CD4-positive, alpha-beta T cell (primary cell): ENCODE results near the gene PIP5KL1. TPM values are rescaled to one million over a fixed set of nuclear protein-coding genes. Genes with fewer than 3 reads are reported as not detected.

Source experiments
- ATAC-seq: fragments of 200-7000 bp; cut with Tn5 transposase; one replicate; pipeline ENCODE4 v1.10.0; 2022; ENCODE audit warnings: mild to moderate bottlenecking; ENCODE audit not compliant: poor library complexity
- CTCF ChIA-PET: fragments of 350-600 bp; sonication (Branson Sonifier 250); formaldehyde crosslinking; loops from one replicate; lab custom pipeline; 2021; ENCODE audit warnings: antibody characterized with exemption, inconsistent platforms; lab: Charles Lee
- POLR2A ChIA-PET: fragments of 350-600 bp; sonication (Branson Sonifier 250); formaldehyde crosslinking; loops from one replicate; lab custom pipeline; 2021; ENCODE audit warnings: antibody characterized with exemption, inconsistent platforms; lab: Charles Lee
- DNase-seq, 14 experiments: peaks; one replicate each; pipeline ENCODE4 v3.0.0-alpha.2; 2013 to 2020; ENCODE audit warnings: mixed read lengths in 2 of 14
- H3K27ac ChIP-seq, 2 donors: one replicate each; pipeline versions ENCODE4 v1.5.1 to v1.7.0; 2013; ENCODE audit warnings: low read length in 2 of 2, low read depth in 1 of 2, mild to moderate bottlenecking in 1 of 2
- H3K27me3 ChIP-seq, 2 experiments: 1 replicate in 1 of 2; 2 replicates in 1 of 2; pipeline versions ENCODE4 v1.6.1 to v1.7.0; 2013; ENCODE audit warnings: low read length in 2 of 2, control low read depth in 1 of 2, mild to moderate bottlenecking in 1 of 2, moderate library complexity in 1 of 2; ENCODE audit not compliant: insufficient read depth in 2 of 2, control insufficient read depth in 1 of 2
- H3K36me3 ChIP-seq: one replicate; pipeline ENCODE4 v1.6.1; 2013; ENCODE audit warnings: low read length, control low read depth; ENCODE audit not compliant: insufficient read depth
- H3K4me1 ChIP-seq: one replicate; pipeline ENCODE4 v1.6.1; 2013; ENCODE audit warnings: low read length, control low read depth; ENCODE audit not compliant: insufficient read depth
- H3K4me3 ChIP-seq: one replicate; pipeline ENCODE4 v1.5.1; 2013; ENCODE audit warnings: mild to moderate bottlenecking, low read length, moderate library complexity
- H3K9me3 ChIP-seq, 2 experiments: 1 replicate in 1 of 2; 2 replicates in 1 of 2; pipeline versions ENCODE4 v1.6.1 to v1.7.0; 2013; ENCODE audit warnings: low read length in 2 of 2, mild to moderate bottlenecking in 2 of 2, control low read depth in 1 of 2, moderate library complexity in 1 of 2; ENCODE audit not compliant: control insufficient read depth in 1 of 2, insufficient read depth in 1 of 2
- H3K27ac Mint-ChIP-seq: one replicate; pipeline ENCODE4 v1.8.0; 2020; ENCODE audit warnings: mixed read lengths
- H3K27me3 Mint-ChIP-seq: one replicate; pipeline ENCODE4 v1.8.0; 2021; ENCODE audit warnings: mixed read lengths
- H3K36me3 Mint-ChIP-seq: one replicate; pipeline ENCODE4 v1.8.0; 2021; ENCODE audit warnings: low read depth, mixed read lengths
- H3K4me1 Mint-ChIP-seq: one replicate; pipeline ENCODE4 v1.8.0; 2021; ENCODE audit warnings: low read depth, mixed read lengths
- H3K4me3 Mint-ChIP-seq: one replicate; pipeline ENCODE4 v1.8.0; 2020; ENCODE audit warnings: mild to moderate bottlenecking, mixed read lengths
- H3K9me3 Mint-ChIP-seq: one replicate; pipeline ENCODE4 v1.8.0; 2020; ENCODE audit warnings: mixed read lengths
- intact Hi-C, 2 experiments: fragments of 100-400 bp; cut with DNase I in 1 of 2; cut with micrococcal nuclease in 1 of 2; formaldehyde crosslinking; loops; one replicate each; pipeline versions ENCODE4 v1.15.1 to v1.9.0; 2023 to 2025; cut with DNase I, micrococcal nuclease
- total RNA-seq, 174 experiments: library from RNA in 2 of 174; stranded (reverse) in 2 of 174; gene quantifications; one replicate each; pipeline ENCODE4 v1.2.3 and lab custom pipeline; 2021 to 2026
- TF ChIP-seq, protein P1 (sequence below): fragments of 200-600 bp; IDR thresholded peaks from one replicate; pipeline ENCODE4 v1.8.0; 2022; ENCODE audit warnings: antibody characterized with exemption, mild to moderate bottlenecking

PIP5KL1 gene
- total RNA-seq, 2 experiments from 2014 or later = 2.9 to 3.3 TPM

DNA sequence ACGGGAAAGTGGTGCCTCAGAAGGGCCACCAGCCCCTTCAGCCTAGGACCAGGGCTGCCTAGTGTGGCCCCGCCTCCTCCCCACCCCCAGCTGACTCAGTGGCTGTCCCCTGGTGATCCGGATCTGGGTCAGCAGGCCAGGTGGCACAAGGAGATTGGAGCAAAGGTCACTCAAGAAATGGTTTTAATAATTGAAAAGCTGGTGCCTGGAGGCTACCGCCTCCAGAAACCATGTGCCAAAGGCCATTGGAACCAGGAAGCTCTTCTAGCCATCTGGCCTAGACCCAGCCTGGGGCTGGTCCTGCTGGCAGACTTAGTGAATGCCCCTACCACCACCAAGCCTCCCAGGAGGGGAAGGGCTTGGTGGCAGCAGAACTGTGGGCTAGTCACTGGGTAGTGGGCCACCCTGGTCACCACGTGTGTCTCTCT lies 15.2 kb downstream of the PIP5KL1 start:
- ATAC-seq (no peak), DNase-seq (peak in 1 of 14 experiments; percentile 33)
- Mint-ChIP-seq H3K27ac (peak overlapping the region; percentile 89), H3K27me3 (no peaks in the 10 kb centered on the region), H3K4me1 (peaks cover 48% of the 10 kb centered on the region), H3K36me3 (peaks cover 35% of the 10 kb centered on the region), H3K4me3 (peak overlapping the region; percentile 88), H3K9me3 (no peaks in the 10 kb centered on the region)
- H3K4me1 ChIP-seq = peaks cover 59% of the 10 kb centered on the region
- H3K4me3 ChIP-seq = no peak overlapping the region
- no peaks in the 10 kb centered on the region for H3K27me3 ChIP-seq
- peaks cover 18% of the 10 kb centered on the region for H3K36me3 ChIP-seq
- peak overlapping the region in 1 of 2 donors; percentile 56 for H3K27ac ChIP-seq
- CTCF ChIA-PET = interaction anchor here (2.6 kb wide), 1 partner anchor 180 kb away, joined by 10 read pairs; the partner anchor contains the start of gene TOR2A
- no peaks in the 10 kb centered on the region for H3K9me3 ChIP-seq
- intact Hi-C loops = loop anchor here (5.0 kb wide), 3 partner anchors 33 to 463 kb away; partner anchors contain the start of genes LRSAM1 (in 1 of the 2), RPL12 (in 1 of the 2) and STXBP1 (in 1 of the 2)
- POLR2A ChIA-PET = interaction anchor here (1.0 to 3.6 kb wide), 7 partner anchors 10 to 181 kb away, joined by 3 to 77 read pairs (median 11); partner anchors contain the start of genes CDK9, ST6GALNAC6 and TOR2A
- TF ChIP-seq, protein P1, sequence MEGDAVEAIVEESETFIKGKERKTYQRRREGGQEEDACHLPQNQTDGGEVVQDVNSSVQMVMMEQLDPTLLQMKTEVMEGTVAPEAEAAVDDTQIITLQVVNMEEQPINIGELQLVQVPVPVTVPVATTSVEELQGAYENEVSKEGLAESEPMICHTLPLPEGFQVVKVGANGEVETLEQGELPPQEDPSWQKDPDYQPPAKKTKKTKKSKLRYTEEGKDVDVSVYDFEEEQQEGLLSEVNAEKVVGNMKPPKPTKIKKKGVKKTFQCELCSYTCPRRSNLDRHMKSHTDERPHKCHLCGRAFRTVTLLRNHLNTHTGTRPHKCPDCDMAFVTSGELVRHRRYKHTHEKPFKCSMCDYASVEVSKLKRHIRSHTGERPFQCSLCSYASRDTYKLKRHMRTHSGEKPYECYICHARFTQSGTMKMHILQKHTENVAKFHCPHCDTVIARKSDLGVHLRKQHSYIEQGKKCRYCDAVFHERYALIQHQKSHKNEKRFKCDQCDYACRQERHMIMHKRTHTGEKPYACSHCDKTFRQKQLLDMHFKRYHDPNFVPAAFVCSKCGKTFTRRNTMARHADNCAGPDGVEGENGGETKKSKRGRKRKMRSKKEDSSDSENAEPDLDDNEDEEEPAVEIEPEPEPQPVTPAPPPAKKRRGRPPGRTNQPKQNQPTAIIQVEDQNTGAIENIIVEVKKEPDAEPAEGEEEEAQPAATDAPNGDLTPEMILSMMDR = no peak

DNA sequence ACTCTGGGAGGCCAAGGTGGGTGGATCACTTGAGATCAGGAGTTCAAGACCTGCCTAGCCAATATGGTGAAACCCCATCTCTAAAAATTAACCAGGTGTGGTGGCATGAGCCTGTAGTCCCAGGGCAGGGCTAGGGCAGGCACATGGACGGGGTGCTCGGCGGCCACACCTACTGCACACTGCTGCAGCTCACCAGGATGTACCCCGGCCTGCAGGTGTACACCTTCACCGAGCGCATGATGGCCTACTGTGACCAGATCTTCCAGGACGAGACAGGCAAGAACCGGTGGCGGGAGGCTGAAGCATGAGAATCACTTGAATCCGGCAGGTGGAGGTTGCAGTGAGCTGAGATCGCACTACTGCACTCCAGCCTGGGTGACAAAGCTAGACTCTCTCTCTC lies 16.9 kb downstream of the PIP5KL1 start:
- peaks cover 50% of the 10 kb centered on the region for H3K4me1 ChIP-seq
- H3K9me3 ChIP-seq = no peaks in the 10 kb centered on the region
- ChIA-PET CTCF (interaction anchor here (0.6 to 2.1 kb wide), 4 partner anchors 8 to 179 kb away, joined by 3 to 5 read pairs (median 4); partner anchors contain the start of gene TOR2A), POLR2A (no interaction called here)
- intact Hi-C loops = loop anchor here in 1 of 2 experiments (5.0 kb wide), 1 partner anchor 36 kb away; the partner anchor contains the start of gene AK1
- no peaks in the 10 kb centered on the region for H3K27me3 ChIP-seq
- Mint-ChIP-seq H3K27ac (no peak overlapping the region), H3K4me3 (no peak overlapping the region), H3K9me3 (no peaks in the 10 kb centered on the region), H3K4me1 (peaks cover 39% of the 10 kb centered on the region), H3K27me3 (no peaks in the 10 kb centered on the region), H3K36me3 (peaks cover 35% of the 10 kb centered on the region)
- H3K4me3 ChIP-seq = no peak overlapping the region
- peaks cover 28% of the 10 kb centered on the region for H3K36me3 ChIP-seq
- H3K27ac ChIP-seq = no peak overlapping the region
- TF ChIP-seq, protein P1 = no peak
- ATAC-seq (no peak), DNase-seq (no peak)

DNA sequence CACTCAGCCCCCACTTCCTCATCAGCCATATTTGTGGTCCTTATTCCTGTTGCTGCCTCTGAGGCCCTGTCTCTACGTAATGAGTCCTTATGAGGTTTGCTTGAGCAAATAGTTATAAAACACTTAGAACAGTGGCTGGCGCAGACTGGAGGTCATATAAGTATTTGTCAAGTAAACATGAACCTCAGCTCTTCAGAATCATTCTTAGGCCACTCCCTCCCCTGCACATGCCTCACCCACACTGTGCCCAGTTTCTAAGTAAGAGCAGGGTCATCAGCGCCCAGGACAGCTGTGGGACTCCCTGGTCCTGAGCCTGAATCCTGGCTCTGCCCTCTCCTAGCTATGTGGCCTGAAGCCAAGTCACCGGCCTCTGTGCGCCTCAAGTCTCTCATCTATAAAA lies 17.7 kb downstream of the PIP5KL1 start:
- H3K4me3 ChIP-seq = no peak overlapping the region
- no peaks in the 10 kb centered on the region for H3K9me3 Mint-ChIP-seq
- H3K36me3 Mint-ChIP-seq = peaks cover 36% of the 10 kb centered on the region
- H3K9me3 ChIP-seq = no peaks in the 10 kb centered on the region
- ChIA-PET CTCF (interaction anchor here (1.4 to 2.1 kb wide), 2 partner anchors 9 to 178 kb away, joined by 5 read pairs; partner anchors contain the start of gene TOR2A), POLR2A (interaction anchor here (0.6 kb wide), 1 partner anchor 120 kb away, joined by 3 read pairs; no protein-coding TSS in a partner anchor)
- peaks cover 42% of the 10 kb centered on the region for H3K4me1 ChIP-seq
- H3K27me3 Mint-ChIP-seq = no peaks in the 10 kb centered on the region
- DNase-seq (no peak), ATAC-seq (no peak)
- TF ChIP-seq, protein P1 = no peak
- intact Hi-C loops = loop anchor here in 1 of 2 experiments (5.0 kb wide), 1 partner anchor 36 kb away; the partner anchor contains the start of gene AK1
- peaks cover 31% of the 10 kb centered on the region for H3K4me1 Mint-ChIP-seq
- H3K36me3 ChIP-seq = peaks cover 36% of the 10 kb centered on the region
- H3K4me3 Mint-ChIP-seq = peak overlapping the region; percentile 11
- H3K27me3 ChIP-seq = no peaks in the 10 kb centered on the region
- H3K27ac Mint-ChIP-seq = no peak overlapping the region
- no peak overlapping the region for H3K27ac ChIP-seq
